Neural progenitor cell (in vitro differentiated cells): ENCODE results near the gene HDAC4.

Experiments used
- EZH2 ChIP-seq: fragments of 200-600 bp; sonication (generic); IDR thresholded peaks from 2 replicates; pipeline ENCODE4 v1.6.1; 2017; ENCODE audit warnings: antibody characterized with exemption, mild to moderate bottlenecking, moderate library complexity
- EZH2phosphoT487 ChIP-seq: fragments of 200-600 bp; sonication (generic); IDR thresholded peaks from 2 replicates; pipeline ENCODE4 v1.6.1; 2017; ENCODE audit warnings: antibody characterized with exemption
- TF ChIP-seq, protein P1 (sequence below): fragments of 200-600 bp; sonication (generic); IDR thresholded peaks from 2 replicates; pipeline ENCODE4 v1.5.1; 2017; ENCODE audit warnings: antibody characterized with exemption, mild to moderate bottlenecking

DNA sequence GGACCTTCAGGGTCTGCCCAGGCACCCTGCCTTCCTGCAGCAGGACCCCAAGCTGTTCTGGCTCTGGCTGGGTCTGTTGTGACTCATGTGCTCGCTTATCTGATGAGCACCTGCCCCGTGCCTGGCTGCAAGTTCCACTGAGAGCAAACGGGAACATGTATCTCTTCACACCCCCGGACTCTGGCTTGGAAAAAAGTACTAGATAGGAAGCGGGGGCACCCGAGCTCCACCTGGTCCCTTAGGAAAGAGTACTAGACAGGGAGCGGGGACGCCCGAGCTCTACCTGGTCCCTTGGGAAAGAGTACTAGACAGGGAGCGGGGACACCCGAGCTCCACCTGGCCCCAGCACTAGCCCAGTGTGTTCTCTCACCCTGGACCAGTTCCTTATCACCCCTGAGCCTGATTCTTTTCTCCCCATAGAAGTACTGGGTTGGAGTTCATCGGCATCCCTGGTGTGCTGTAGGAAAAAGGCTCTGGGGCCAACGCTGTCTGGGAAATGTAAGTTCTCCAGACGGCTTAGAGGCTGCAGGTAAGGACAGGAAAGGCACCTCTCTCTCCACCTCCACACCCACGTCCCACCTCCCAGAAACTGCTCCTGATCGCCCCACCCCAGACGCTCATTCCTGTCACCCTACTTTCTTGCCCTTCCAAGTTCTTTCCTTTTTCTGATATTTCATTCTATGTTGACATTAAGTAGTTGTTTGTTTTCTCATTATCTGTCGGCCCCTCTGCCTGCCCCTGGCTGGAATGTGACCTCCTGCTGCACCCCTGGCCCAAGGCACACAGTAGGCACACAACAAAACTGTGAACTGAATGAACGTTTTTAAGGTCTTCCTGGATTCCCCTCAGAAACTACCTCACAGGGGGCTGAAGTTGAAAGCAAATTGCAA, 40.2 kb downstream of the HDAC4 start:
- TF ChIP-seq, protein P1, sequence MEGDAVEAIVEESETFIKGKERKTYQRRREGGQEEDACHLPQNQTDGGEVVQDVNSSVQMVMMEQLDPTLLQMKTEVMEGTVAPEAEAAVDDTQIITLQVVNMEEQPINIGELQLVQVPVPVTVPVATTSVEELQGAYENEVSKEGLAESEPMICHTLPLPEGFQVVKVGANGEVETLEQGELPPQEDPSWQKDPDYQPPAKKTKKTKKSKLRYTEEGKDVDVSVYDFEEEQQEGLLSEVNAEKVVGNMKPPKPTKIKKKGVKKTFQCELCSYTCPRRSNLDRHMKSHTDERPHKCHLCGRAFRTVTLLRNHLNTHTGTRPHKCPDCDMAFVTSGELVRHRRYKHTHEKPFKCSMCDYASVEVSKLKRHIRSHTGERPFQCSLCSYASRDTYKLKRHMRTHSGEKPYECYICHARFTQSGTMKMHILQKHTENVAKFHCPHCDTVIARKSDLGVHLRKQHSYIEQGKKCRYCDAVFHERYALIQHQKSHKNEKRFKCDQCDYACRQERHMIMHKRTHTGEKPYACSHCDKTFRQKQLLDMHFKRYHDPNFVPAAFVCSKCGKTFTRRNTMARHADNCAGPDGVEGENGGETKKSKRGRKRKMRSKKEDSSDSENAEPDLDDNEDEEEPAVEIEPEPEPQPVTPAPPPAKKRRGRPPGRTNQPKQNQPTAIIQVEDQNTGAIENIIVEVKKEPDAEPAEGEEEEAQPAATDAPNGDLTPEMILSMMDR = no peak
- TF ChIP-seq EZH2 = no peak
- no peak for TF ChIP-seq EZH2phosphoT487
